Measurements from ENCODE around the gene PGRMC2.

PGRMC2 gene, protein sequence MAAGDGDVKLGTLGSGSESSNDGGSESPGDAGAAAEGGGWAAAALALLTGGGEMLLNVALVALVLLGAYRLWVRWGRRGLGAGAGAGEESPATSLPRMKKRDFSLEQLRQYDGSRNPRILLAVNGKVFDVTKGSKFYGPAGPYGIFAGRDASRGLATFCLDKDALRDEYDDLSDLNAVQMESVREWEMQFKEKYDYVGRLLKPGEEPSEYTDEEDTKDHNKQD

DNA sequence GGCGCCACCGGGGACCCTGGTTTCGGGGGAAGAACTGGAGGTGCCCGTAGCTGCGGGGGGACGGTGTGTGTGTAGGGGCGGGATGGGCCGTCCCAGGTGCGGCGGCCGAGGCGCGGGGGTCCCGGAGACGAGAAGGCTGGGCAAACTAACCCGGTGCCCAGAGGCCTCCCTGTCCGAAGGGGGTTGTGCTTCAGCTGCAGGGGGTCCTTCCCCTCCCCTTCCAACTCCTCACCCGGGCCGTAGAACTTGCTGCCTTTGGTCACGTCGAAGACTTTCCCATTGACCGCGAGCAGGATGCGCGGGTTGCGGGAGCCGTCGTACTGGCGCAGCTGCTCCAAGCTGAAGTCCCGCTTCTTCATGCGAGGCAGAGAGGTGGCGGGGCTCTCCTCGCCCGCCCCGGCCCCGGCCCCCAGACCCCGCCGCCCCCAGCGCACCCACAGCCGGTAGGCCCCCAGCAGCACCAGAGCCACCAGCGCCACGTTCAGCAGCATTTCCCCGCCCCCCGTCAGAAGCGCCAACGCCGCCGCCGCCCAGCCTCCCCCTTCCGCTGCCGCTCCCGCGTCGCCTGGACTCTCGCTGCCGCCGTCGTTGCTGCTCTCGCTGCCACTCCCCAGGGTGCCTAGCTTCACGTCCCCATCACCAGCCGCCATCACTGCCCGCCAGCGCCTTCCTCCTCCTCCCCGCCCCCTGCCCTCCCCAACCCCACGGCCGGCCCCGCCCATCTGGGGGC lies at the start of gene PGRMC2:
Gene PGRMC2 (minus strand): TSS at position 673 of the 730 bp plus-strand sequence. CDS start 23 bp downstream, at position 650.
- peak in 1 of 2 experiments; percentile 35 for DNase-seq

DNA sequence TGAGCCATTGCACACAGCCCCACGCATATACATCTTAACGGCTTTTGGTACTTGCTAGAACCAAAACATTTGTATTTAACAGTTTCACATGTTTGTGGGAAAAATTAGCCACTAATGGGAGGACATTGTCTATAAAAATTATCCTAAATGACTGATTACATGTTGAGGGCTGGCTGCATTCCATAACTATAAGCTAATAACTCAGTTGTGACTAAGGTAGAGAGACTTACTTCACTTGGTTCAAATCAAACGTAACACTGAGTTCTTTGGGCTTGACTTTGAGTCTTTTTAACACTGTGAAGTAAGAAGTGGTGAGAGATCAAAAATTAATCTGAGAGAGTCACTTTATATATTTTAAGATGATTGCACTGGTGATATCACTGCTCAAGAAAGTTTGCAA lies 47.9 kb upstream of the PGRMC2 start:
- no peak for DNase-seq

DNA sequence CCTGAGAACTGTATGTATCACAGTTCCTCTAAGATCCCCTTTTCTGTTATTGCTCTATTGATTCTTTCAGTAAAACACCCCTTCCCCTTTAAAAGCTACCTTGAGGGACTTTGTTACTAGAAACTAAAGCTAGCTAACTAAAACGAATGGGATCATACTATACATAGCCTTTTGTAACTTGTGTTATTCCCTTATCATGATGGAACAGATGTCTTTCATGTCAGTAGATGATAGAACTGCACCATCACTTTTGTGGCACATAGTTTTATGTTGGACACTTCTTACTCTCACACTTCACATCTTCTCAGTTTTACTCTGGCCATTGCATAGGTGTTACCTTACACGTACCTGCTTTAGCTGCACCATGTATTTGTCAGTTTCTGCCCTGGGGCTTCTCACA lies 46.6 kb upstream of the PGRMC2 start:
- DNase-seq, result no peak

DNA sequence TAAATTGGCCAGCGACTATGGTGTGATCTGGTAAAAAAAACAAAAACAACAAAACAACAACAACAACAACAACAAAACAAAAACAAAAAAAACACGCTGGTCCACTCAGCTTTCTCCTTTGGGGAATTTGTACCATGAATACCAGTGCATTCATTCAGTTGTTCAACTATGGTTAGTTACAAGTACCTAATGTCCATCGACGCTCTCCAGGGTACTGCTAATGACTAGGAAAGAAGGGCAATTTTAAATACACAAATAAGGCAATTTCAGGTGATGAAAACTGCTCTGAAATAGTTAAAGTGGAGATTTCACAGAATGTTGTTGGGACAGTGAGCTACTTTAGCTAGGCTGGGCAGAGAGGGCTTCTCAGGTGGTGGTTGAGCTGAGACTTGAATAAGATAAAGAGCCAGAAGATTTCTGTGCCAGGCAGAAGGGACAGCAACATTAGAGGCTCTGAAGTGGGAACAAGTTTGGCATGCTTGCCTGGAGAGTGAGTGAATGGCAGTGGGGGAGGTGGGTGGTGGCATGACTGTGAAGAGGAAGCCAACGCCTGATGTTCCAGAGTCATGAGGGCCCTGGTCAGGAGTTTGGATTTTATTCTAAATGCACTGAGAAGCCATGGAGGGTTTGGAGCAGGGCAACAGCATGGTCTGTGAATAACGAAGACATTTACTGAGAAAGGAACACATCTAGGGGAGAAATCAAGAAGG lies 45.9 kb upstream of the PGRMC2 start:
- no peak for DNase-seq

DNA sequence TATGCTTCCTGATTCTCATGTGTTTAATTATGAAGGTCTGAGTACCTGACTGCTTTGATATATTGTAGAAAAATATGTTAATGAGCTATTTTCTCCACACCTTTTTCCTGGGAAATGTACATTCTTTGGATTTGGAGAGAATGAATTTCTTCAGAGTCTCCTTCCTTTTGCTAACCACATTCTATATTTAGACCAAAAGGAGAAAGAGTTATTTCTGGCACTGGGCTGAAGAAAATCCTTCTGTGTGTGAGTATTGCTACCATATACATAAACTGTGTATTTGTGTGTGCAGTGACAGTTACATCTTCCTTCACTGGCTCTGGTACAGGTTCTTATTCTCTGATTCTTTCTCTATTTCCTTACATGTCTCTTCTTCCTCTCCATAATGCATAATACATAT lies 44.5 kb upstream of the PGRMC2 start:
- no peak for DNase-seq

DNA sequence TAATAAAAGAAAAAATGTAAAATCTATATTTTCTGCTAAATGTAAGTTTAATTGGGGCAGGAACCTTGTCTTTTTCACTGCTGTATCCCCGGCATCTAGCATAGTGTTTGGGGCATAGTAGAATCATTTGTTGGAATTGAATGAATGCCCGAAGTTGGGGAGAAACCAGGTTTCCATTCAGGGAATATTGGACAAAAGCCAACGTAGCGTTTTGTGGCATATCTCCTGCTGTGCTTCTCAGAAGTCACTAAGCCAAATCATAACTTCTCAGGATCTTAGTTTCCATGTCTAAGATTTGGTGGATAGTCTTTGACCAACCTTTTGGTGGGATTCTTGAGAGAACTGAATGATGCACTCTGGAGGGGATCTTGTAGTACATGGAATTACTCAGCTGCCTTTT lies 42.0 kb upstream of the PGRMC2 start:
- DNase-seq, result no peak

DNA sequence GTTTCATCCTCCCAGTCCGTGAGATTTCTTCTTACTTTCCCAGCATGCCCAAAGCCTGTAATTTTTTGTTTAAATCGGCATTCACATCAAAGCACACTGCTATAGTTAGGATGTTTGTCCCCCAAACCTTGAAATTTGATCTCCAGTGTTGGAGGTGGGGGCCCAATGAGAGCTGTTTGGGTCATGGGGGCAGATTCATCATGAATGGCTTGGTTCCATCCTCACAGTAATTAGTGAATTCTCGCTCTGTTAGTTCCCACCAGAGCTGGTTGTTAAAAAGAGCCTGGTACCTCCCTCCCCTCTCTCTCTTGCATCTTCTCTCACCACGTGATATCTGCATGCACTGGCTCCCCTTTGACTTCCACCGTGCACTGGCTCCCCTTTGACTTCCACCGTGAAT lies 40.5 kb upstream of the PGRMC2 start:
- no peak for DNase-seq

DNA sequence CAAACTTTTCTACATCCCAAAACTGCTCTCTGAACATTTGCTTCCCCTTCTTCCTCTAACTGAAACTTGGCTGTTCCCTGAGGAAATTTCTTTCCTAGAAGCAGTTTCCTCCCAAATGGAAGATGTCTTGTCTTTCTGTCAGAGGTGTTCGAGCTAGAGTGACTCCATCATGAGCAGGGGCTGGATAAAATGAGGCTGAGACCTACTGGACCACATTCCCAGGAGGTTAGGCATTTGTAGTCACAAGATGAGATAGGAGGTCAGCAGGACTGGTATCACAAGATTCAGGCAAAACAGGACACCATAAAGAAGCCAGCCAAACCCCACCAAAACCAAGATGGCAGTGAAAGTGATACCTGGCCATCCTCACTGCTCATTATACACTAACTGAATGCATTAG lies 35.8 kb upstream of the PGRMC2 start:
- DNase-seq, result no peak

DNA sequence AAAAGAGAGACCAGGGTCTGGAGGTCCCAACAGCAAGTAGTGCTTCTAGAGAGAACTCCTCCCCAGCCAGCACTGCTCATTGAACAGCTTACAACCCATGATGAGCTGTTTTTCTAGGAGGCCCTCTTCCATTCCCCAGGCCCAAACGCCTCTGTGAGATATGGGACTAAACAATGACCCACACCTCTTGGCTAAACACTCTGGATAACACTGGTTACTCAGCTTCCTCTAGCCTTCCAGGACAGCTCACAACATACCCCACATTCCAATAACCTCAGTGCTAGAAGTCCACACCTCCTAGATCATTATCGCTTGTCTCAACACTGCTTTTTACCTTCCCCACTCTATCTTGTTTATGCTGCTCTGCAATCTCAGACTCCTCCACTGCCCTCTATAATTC lies 35.4 kb upstream of the PGRMC2 start:
- DNase-seq, result peak; percentile 64 to 86

DNA sequence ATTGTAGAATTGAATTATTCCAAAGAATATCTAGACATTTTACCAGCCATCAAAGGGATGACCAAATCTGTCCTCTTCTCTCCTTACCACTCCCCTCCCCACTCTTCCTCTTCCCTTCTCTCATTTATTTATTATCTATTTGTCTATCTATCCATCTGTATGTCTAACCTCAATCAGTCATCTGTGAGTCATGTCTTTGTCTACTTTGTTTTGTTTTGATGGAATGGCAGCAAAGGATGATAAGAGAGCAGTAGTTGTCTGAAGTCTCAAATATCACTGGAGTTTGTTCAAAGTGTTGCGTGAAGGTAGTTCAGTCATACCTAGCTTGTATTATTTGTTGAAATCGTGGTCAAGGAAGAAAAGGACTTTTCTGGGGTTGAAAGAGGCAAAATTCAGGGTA lies 34.7 kb upstream of the PGRMC2 start:
- DNase-seq, result peak in 1 of 2 experiments; percentile 40

DNA sequence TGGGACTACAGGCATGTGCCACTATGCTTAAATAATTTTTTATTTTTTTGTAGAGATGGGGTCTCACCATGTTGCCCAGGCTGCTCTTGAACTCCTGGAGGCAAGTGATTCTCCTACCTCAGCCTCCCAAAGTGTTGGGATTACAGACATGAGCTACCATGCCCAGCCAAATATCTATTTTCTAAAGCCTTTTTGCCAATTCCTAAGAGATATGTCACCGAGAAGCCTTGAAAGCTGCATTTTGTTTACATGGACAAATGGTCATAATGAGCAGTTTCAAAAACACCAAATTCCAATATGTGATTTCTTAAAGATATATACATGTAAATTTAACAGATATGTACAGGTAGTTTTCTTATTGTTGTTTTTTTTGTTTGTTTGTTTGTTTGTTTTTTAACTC lies 33.0 kb upstream of the PGRMC2 start:
- no peak for DNase-seq

DNA sequence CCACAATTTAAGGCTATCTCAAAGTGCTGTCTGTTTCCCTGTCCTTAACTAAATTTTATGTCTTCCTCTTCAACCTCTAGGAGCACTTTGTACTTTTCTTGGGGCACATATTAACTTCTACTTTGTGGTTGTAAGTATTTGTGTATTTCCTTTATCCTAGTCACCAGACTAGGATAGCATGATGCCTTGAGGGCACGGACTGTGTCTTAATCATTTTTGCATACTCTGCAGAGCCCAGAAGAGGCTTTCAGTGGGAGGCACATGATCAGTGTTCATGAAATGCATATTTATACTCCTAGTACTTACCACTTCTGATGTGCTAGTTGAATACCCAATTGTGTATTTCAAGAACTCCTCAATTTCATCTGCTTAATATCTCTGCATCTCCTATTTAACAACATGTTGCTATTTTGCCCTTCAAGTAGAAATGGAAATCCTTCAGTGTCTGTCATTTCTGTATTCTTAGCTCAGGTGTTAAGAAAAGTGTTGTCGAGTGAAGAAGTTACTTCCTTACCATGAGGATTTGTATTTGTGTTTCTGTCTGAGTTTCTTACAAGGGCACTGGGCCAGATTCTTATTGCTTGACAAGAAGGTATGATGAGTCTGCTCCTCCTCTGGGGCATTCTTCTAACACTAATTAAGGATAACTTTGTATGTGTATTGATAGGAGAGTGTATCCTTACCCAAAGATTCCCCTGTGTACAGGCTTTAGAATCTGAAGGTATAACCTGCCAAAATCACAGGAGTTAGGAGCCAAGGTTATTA lies 28.3 kb upstream of the PGRMC2 start:
- DNase-seq, result no peak

DNA sequence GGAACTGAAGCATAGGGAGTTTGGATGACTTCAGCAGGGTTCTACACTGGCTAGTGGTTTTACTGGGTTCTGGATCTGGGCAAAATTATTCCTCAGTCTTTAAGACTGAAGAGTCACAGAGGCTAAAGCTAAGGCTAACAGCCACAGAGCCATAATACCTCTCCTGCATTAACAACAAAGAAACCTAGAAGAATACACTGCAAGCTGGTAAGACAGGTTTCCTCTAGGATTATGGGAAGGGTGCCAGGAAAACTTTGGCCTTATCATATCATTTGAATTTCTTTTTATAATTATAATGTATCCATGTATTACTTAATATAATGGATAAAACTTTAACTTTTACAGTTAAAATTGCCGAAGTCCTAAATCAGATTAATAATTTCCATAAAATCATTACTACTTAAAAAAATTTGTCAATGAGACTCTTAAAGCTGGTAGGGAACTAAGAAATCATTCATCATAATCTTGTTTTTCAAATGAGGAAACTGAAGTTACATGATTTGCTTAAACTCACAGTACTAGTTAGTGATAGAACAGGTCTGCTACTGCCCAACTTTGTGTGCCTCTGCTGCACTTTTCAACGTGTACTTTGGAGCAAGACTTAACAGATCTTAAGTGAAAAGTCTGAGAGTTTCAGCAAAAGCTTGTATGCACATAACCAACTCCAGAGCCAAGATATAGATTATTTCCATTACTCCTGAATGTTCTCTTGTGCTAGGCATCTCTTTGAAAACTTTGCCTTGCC lies 24.2 kb upstream of the PGRMC2 start:
- no peak for DNase-seq

DNA sequence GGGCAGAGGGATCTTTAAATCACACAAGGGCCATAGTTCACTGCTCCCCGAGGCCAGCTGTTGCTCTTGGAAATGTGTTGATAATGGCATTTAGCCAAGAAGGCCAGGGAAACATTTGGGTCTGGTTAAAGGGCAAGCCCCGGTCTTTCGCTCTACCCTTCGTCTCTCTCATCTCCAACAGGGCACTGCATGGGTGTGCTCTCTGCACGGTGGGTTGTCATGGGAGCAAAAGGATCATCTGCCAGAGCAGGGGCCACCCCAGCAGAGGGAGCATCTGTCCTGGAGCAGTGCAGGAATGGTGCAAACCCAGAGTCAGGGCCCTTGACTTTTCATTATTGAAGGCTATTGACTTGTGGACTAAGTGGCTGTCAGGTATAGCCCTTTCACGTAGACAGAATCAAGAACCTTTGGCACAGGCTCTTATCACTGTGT lies 22.7 kb upstream of the PGRMC2 start:
- DNase-seq, result peak in 1 of 2 experiments; percentile 4

DNA sequence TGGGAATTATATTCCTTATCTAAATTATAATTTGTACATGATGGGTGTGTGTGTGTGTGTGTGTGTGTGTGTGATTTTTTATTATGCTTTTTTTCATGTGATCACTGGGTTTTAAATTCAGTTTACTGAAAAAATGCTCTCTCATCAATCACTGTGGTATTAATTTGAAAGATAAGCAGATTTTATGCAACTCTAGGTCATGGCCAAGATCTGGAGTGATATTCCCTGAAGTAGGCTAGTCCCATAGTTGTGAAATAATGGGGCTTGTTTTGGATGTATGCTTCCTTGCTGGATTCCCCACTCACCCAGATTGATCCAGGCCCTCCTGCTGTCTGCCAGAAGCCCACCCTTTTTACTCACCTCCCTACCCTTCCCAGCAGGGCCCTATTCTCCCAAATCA lies 22.0 kb upstream of the PGRMC2 start:
- no peak for DNase-seq

DNA sequence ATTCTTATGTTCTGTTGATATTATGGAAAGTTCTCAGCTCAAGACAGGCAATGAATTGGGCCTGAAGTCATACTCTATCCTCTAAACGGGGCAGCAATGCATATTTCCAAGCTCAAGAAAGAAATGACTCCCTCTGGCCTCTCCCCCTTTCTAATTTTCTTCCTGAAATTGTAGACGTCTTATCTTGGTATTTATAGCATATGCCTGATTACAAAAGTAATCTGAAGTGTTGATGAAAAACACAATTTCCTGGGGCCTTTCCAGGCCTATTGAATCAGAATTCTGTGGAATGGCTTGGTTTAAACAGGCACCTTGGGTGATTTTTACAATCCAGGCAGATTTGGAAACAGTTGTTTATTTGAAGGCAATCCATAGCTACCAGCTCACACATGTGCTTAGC lies 21.4 kb upstream of the PGRMC2 start:
- DNase-seq, result no peak

DNA sequence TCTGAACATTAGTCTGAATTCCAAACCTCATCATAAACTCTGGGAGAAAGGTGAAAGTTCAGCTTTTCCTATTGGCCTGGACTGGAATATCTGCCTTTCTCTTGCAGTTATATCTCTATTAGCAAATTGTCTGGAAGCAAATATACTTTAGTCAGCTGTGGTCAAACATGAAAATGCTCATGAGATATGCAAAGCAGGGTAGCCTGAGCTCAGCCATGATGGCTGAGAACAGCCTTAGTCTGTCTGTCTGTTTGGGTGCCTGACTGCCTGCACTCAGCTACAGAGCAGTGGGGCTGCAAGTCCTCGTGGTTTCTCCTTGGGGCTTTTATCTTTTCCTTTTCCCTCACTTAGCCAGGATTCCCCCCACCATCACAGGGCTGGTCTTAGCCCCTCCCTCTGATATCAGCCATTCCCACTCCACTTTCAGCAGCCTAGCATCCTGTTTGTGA lies 19.5 kb upstream of the PGRMC2 start:
- DNase-seq, result no peak

DNA sequence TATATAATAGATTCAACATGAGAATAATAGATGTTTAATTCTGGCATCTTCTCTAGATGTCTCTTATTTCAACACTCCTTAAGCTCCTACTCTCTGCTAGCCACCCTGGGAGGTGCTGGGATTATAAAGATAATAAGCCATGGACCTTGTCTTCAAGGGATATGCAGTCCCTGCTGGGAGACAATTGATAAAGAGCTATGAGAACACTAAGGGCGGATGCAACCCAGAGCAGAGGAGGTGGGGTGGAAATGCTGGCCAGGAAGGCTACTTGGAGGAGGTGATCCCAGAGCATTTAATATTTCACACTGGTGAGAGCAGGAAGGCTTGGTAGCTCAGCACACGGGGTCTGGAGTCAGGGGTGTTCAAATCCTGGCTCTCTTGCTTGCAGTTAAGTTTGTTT lies 18.3 kb upstream of the PGRMC2 start:
- no peak for DNase-seq

DNA sequence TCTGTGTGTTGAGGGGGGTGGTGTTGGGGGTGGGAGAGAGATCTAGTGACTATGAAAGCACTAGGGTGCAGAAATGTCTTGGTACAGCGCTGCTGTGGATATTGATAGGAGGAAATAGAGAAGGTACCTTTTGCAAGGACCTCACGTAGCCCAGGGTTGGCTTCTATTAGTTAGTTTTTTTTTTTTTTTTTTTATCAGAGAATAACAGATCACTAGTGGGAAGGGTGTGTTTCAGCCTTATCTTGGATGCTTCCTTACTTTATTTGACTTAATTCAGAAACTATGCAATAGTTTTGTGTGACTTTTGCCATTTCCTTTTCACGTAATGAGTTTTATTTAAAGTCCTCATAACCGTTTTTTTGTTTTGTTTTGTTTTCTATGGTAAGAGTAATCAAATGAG lies 16.4 kb upstream of the PGRMC2 start:
- DNase-seq, result no peak

DNA sequence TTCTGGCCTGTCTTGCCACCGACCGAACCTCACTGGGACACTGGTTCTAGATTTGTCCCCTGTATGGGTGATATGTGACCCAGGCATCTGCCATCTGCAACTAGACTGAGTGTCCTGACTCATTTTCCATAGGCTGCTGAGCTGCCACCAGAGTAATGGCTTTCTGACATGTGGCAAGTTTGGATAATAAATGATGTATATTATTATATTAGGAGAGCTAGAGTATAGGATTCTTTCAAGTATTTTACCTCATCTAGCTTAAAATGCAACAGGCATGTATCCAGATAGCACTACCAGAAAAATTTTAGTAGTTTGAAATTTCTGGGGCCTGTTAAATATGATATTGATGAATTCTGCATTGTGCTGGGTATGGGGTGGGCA lies 15.8 kb upstream of the PGRMC2 start:
- DNase-seq, result no peak

DNA sequence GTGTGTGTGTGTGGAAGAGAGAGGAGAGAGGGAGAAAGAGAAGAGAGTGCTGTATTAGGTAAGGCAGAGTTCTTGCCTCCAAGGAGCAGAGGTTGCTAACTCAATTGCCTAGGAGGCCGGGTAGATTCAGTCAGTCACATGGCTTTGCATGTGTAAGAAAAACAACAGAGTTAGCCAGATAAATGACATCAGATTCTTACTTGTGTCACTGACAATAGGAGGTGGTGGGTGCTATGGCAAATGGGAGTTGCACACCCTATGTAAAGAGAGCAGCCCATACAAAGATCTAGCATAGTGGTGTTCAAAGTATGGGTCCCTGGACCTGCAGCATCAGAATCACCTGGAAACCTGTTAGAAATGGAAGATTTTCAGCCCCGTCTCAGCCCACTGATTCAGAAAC lies 14.4 kb upstream of the PGRMC2 start:
- DNase-seq, result no peak

DNA sequence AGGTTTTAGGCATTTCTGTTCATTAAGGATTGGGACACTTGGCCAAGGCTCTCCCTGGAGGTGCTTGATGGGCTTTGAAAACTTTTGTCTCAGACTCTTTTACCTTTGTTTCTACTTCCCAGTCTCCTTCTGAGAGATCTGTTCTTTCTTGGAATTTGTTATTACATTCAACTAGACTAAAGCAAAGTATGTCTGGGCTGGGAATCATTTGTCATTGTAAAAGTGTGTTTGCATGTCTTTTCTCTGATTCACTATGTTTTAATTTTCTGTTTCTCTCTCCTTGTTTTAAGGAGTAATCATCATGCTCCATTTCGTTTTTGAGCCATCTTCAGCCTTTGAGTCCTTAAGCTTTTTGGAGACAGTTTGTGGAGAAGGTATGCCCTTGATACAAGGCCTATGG lies 12.2 kb upstream of the PGRMC2 start:
- DNase-seq, result no peak

DNA sequence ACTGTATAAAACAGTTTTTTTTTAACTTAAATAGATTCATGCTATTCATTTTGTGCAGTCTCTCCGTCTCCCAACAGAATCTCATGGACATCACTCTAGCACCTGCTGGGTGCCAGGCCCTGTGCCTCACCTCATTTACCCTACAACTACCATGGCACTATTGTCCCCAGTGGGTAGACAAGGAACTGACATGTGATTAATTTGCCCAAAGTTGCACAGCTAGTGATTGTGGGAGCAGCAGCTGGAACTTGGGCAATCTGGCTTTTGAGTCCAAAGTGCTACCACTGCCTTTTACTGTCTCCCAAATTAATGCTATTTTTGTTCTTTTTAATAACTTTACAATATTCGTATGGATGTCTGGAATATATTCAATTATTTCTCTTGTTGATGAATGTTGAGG lies 11.2 kb upstream of the PGRMC2 start:
- DNase-seq, result no peak

All from SW 1271 (cell line).